Measurements from ENCODE around the gene PAQR4. TPM values are rescaled to one million over a fixed set of nuclear protein-coding genes. Genes with fewer than 3 reads are reported as not detected.
A peak's percentile ranks its signal among the peaks of the same experiment; 100 is the strongest.
"Not testable (repeated sequence)": the region's sequence is repeated elsewhere in the genome, so short reads cannot be mapped to it uniquely, and the experiment has no call there.

Gene PAQR4
- 1.9 TPM for polyA plus RNA-seq

GRCh38 chr16:2968738-2969544 lies at the start of gene PAQR4:
Gene PAQR4, plus strand, starts transcription at chr16:2969348. Its CDS starts 327 bp downstream, at chr16:2969675.
- Mint-ChIP-seq H3K9me3 (peaks cover 0 to 2% (median 0%) of the 10 kb centered on the region in 3 donors), H3K4me3 (peak within 1 kb of the TSS; percentile 79 to 93 (median 92)), H3K4me1 (peaks cover 12 to 15% (median 14%) of the 10 kb centered on the region in 3 donors), H3K36me3 (peaks cover 4% of the 10 kb centered on the region), H3K27me3 (peaks cover 25% of the 10 kb centered on the region), H3K27ac (peak within 1 kb of the TSS; percentile 57 to 89 (median 78))

GRCh38 chr16:2919511-2920255 lies 49.5 kb upstream of the PAQR4 start:
- H3K4me3 Mint-ChIP-seq, result peak overlapping the region in 1 of 4 donors; percentile 33

GRCh38 chr16:2923481-2923880 lies 45.7 kb upstream of the PAQR4 start:
- H3K27ac Mint-ChIP-seq, result no peak overlapping the region
- no peaks in the 10 kb centered on the region for H3K9me3 Mint-ChIP-seq
- H3K4me3 Mint-ChIP-seq, result no peak overlapping the region
- peaks cover 4% of the 10 kb centered on the region for H3K36me3 Mint-ChIP-seq
- H3K4me1 Mint-ChIP-seq, result peaks cover 13 to 16% (median 14%) of the 10 kb centered on the region in 3 donors
- no peaks in the 10 kb centered on the region for H3K27me3 Mint-ChIP-seq

More at GRCh38 chr16:2919511-2920255, 49.5 kb upstream of the PAQR4 start:
- H3K27ac Mint-ChIP-seq, result peak overlapping the region; percentile 28 to 87 (median 57)
- H3K36me3 Mint-ChIP-seq, result peaks cover 4% of the 10 kb centered on the region
- H3K4me1 Mint-ChIP-seq, result peaks cover 4 to 6% (median 5%) of the 10 kb centered on the region in 3 donors
- no peaks in the 10 kb centered on the region for H3K27me3 Mint-ChIP-seq
- no peaks in the 10 kb centered on the region for H3K9me3 Mint-ChIP-seq

GRCh38 chr16:2924901-2925755 lies 44.0 kb upstream of the PAQR4 start:
- H3K27ac Mint-ChIP-seq, result no peak overlapping the region
- H3K4me1 Mint-ChIP-seq, result peaks cover 8 to 10% (median 10%) of the 10 kb centered on the region in 3 donors
- H3K9me3 Mint-ChIP-seq, result no peaks in the 10 kb centered on the region
- no peaks in the 10 kb centered on the region for H3K27me3 Mint-ChIP-seq
- no peaks in the 10 kb centered on the region for H3K36me3 Mint-ChIP-seq
- H3K4me3 Mint-ChIP-seq, result no peak overlapping the region

GRCh38 chr16:2925951-2926649 lies 43.0 kb upstream of the PAQR4 start:
- Mint-ChIP-seq H3K27me3 (no peaks in the 10 kb centered on the region), H3K4me3 (no peak overlapping the region), H3K9me3 (no peaks in the 10 kb centered on the region)

GRCh38 chr16:2926650-2926999 lies 42.5 kb upstream of the PAQR4 start:
- no peaks in the 10 kb centered on the region for H3K36me3 Mint-ChIP-seq
- H3K9me3 Mint-ChIP-seq, result no peaks in the 10 kb centered on the region
- H3K4me1 Mint-ChIP-seq, result peaks cover 8 to 10% (median 10%) of the 10 kb centered on the region in 3 donors
- no peak overlapping the region for H3K27ac Mint-ChIP-seq
- H3K27me3 Mint-ChIP-seq, result no peaks in the 10 kb centered on the region
- H3K4me3 Mint-ChIP-seq, result peak overlapping the region in 1 of 4 donors; percentile 58

More at GRCh38 chr16:2925951-2926649, 43.0 kb upstream of the PAQR4 start:
- Mint-ChIP-seq H3K4me1 (peaks cover 8 to 10% (median 10%) of the 10 kb centered on the region in 3 donors), H3K27ac (no peak overlapping the region), H3K36me3 (no peaks in the 10 kb centered on the region)

- no peaks in the 10 kb centered on the region for H3K9me3 Mint-ChIP-seq
- H3K27me3 Mint-ChIP-seq, result no peaks in the 10 kb centered on the region
- H3K4me3 Mint-ChIP-seq, result peak overlapping the region in 1 of 4 donors; percentile 58
- no peaks in the 10 kb centered on the region for H3K36me3 Mint-ChIP-seq
- H3K27ac Mint-ChIP-seq, result no peak overlapping the region
- peaks cover 8 to 10% (median 10%) of the 10 kb centered on the region in 3 donors for H3K4me1 Mint-ChIP-seq
These were observed 42.0 kb upstream of the PAQR4 start for GRCh38 chr16:2927010-2927646.

- not testable (repeated sequence) for H3K27ac Mint-ChIP-seq, H3K9me3 Mint-ChIP-seq, H3K27me3 Mint-ChIP-seq, H3K4me3 Mint-ChIP-seq, H3K4me1 Mint-ChIP-seq, H3K36me3 Mint-ChIP-seq
These were observed 41.0 kb upstream of the PAQR4 start for GRCh38 chr16:2928151-2928550.

GRCh38 chr16:2928796-2929195 lies 40.4 kb upstream of the PAQR4 start:
- no peaks in the 10 kb centered on the region for H3K27me3 Mint-ChIP-seq
- H3K27ac Mint-ChIP-seq, result no peak overlapping the region
- H3K4me3 Mint-ChIP-seq, result no peak overlapping the region
- peaks cover 2% of the 10 kb centered on the region for H3K36me3 Mint-ChIP-seq
- H3K4me1 Mint-ChIP-seq, result peaks cover 8 to 10% (median 10%) of the 10 kb centered on the region in 3 donors
- no peaks in the 10 kb centered on the region for H3K9me3 Mint-ChIP-seq

- Mint-ChIP-seq H3K4me1 (peaks cover 8 to 10% (median 10%) of the 10 kb centered on the region in 3 donors), H3K27ac (no peak overlapping the region), H3K36me3 (peaks cover 6% of the 10 kb centered on the region), H3K27me3 (no peaks in the 10 kb centered on the region), H3K4me3 (no peak overlapping the region), H3K9me3 (no peaks in the 10 kb centered on the region)
These were observed 39.5 kb upstream of the PAQR4 start for GRCh38 chr16:2929693-2930092.

- peaks cover 8 to 10% (median 10%) of the 10 kb centered on the region in 3 donors for H3K4me1 Mint-ChIP-seq
- no peak overlapping the region for H3K4me3 Mint-ChIP-seq
- no peaks in the 10 kb centered on the region for H3K9me3 Mint-ChIP-seq
- H3K27me3 Mint-ChIP-seq, result no peaks in the 10 kb centered on the region
- no peak overlapping the region for H3K27ac Mint-ChIP-seq
- peaks cover 7% of the 10 kb centered on the region for H3K36me3 Mint-ChIP-seq
These were observed 38.9 kb upstream of the PAQR4 start for GRCh38 chr16:2930236-2930635.

GRCh38 chr16:2931231-2931914 lies 37.8 kb upstream of the PAQR4 start:
- H3K27ac Mint-ChIP-seq, H3K4me1 Mint-ChIP-seq, H3K9me3 Mint-ChIP-seq, H3K4me3 Mint-ChIP-seq, H3K27me3 Mint-ChIP-seq, H3K36me3 Mint-ChIP-seq: not testable (repeated sequence)

GRCh38 chr16:2933136-2933535 lies 36.0 kb upstream of the PAQR4 start:
- no peaks in the 10 kb centered on the region for H3K4me1 Mint-ChIP-seq

More at GRCh38 chr16:2933136-2933535, 36.0 kb upstream of the PAQR4 start:
- Mint-ChIP-seq H3K36me3 (peaks cover 9% of the 10 kb centered on the region), H3K27ac (no peak overlapping the region), H3K4me3 (no peak overlapping the region), H3K9me3 (no peaks in the 10 kb centered on the region), H3K27me3 (no peaks in the 10 kb centered on the region)

All from IgD-negative memory B cell (primary cell).